HG03469 (cell line): ENCODE data around the gene SIGLEC9.
"Not testable (repeated sequence)": the region's sequence is repeated elsewhere in the genome, so short reads cannot be mapped to it uniquely, and the experiment has no call there.

Source experiments
- ATAC-seq: cut with Tn5 transposase; IDR thresholded peaks from one replicate; pipeline ENCODE4 v1.9.1; 2021; ENCODE audit warnings: mild to moderate bottlenecking, moderate library complexity, moderate number of reproducible peaks; ENCODE audit not compliant: unreplicated experiment

The SIGLEC9 gene

DNA sequence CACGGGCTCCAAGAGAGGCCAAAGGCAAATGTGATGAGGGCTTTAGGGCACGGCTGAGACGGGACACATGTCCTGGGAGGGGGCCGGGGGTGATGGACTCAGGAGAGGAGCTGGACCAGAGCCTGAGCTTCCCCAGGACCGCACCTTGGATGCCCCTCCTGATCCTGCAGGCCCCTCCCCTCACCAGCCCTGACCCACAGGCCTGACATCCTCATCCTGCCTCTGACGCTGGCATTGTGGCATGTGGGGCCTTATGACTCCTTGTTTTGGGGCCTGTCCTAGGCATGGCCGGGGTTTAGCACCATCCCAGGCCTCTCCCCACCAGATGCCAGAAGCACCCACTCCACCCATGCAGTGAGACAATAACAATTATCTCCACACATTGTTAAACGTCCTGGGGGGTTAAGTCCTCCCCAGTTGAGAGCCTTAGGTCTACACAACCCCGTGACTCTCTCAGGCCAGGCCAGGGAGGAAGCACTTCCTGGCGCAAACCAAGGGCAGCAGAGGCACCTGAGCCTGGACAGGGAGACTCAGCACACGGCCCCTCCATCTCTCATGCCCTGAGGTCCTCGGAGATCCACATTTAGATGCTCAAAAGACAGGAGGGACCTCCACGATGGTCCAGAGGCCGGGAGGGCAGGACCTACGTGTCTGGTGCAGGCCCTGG is 18.2 kb downstream of the SIGLEC9 start:
- not testable (repeated sequence) for ATAC-seq

DNA sequence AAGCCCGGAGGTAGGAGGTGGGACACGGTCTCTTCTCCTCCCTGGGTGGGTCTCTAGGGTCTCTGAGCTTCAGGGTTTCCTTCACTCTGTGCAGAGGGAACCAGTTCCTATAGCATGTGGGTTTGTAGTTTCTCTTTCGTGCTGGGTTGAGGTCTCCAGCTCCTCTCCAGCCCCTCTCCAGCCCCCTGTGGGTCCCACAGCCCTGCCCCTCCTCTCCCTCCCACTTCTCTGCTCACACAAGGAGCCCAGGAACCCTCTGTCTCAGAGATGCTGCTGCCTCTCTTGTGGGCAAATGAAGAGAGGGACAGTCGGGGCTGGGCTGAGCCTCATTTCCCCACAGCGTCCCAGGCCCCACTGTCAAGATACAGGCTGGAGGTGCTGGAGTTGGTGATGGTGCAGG is 18.8 kb downstream of the SIGLEC9 start:
- ATAC-seq, result no peak

DNA sequence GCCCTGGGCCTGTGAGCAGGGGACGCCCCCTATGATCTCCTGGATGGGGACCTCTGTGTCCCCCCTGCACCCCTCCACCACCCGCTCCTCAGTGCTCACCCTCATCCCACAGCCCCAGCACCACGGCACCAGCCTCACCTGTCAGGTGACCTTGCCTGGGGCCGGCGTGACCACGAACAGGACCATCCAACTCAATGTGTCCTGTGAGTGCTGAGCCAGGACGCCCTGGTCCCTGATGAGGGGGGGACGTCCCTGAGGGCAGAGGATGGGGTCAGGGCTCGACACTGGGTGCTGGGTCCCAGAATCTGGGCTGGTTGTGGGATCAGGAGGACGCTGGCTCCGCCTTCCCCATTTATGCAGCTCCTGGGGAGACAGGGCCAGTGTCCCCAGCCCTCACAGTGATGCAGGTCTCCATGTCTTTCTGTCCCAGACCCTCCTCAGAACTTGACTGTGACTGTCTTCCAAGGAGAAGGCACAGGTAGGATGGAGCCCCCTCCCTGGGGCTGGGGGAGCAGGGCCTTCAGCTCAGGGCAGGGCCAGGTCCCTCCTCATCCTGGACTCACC is 19.9 kb downstream of the SIGLEC9 start:
- ATAC-seq, result no peak

DNA sequence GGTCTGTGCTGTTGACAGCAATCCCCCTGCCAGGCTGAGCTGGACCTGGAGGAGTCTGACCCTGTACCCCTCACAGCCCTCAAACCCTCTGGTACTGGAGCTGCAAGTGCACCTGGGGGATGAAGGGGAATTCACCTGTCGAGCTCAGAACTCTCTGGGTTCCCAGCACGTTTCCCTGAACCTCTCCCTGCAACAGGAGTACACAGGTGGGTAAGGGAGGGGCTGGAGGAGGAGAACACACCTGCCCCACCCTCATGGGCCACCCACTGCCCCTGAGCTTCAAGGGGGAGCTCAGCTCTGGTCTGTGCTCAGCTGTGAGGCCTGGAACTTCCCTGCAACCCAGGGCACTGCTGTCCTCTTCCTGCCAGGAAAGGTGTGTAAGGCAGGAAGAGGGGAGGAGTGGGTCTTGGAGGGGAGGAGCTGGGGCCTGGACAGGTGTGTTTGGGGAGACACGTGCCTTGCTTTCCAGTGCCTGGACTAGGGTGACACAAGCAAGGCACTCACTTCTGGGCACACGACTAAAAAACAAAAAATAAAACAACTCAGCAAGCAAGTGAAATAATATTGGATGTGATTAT is 21.3 kb downstream of the SIGLEC9 start:
- ATAC-seq, result no peak

DNA sequence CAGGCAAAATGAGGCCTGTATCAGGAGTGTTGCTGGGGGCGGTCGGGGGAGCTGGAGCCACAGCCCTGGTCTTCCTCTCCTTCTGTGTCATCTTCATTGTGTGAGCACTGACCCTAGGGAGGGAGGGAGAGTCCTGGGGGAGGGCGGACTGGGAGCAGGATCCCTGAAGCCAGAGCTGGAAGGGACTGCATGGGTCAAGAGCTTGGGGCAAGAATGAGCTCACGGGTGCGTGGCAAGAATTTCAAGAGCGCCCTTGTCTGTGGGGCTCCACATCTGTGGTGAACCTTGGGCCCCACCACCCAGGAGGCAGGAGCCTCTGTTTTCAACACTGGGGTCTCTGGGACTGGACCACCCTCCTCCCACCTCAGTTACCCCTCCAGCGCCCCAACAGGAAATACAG is 22.0 kb downstream of the SIGLEC9 start:
- no peak for ATAC-seq

DNA sequence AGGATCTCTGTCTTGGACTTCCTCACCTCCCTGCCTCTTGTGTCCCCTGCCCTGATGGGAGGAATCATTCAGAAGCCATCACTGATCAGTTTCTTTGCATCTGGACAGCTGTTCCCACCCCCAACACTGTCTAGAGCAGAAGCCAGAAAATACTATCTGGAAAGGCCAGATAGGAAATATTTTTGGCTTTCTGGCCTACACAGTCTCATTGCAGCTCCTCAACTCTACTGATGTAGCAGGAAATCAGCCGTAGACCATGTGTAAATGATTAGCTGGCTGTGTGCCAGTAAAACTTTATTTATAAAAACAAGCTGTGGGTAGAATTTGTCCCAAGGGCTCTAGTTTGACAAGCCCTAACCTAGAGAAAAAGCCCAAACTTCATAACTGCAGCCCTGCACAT is 23.0 kb downstream of the SIGLEC9 start:
- ATAC-seq, result no peak

DNA sequence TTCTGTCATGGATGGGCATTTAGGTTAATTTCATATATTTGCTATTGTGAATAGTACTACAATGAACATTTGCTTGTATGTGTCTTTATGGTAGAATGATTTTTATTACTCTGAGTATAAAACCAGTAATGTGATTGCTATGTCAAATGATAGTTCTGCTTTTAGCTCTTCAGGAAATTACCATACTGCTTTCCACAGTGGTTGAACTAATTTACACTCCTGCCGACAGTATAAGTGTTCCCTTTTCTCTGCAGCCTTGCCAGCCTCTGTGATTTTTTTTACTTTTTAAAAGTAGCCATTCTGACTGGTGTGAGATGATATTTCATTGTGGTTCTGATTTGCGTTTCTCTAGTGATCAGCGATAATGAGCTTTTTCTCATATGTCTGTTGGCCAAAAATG is 23.9 kb downstream of the SIGLEC9 start:
- no peak for ATAC-seq

DNA sequence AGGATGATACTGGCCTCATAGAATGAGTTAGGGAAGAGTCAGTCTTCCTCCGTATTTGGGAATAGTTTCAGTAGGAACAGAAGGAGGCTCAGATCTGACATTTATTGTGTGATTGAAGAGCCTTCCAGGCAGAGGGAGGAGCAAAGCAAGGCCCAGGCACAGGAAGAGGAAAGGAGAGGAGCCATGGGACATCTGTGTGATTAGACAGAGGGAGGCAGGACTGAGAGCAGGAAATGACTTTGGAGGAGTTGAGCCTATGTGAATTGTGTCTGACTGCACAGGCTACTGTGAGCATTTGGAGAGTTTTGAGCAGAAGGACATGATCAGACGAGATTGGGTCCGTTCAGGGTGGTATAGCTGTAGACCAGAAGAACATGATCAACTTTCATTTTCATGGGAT is 25.9 kb downstream of the SIGLEC9 start:
- ATAC-seq, result no peak

DNA sequence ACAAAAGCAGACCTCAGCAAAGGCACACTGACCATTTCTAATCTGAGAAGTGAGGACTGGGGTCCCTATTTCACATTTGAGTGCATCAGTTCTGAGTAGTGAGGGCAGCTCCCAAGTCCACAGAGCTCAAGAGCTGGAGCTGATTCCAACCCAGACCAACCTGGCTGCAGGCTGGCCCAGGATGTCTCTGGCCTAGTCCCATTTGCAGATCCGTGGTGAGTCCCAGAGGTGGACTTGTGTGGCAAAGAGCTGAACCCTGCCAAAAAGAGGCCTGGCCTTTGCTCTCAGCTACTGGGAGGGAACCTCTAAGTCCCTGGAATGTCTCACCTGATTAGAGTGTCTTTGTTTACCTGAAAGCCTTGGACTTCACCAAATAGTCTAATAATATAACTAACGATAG is 32.0 kb downstream of the SIGLEC9 start:
- ATAC-seq, result no peak

DNA sequence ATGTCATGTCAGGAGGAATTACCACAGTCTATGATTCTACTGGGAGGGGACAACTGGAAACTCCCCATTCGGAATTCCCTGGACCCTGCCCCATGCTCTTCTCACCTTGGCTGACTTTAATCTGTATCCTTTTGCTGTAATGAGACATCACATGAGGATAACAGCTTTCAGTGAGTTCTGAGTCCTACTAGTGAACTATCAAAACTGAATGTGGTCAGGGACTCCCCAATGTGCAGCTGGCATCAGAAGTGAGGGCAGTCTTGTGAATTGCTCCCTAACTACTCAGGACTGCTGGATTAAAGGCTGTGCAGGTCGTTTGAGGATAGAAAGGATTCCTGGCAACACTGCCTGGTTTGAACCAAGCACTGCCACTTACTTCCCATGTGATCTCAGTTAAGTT is 32.6 kb downstream of the SIGLEC9 start:
- no peak for ATAC-seq

DNA sequence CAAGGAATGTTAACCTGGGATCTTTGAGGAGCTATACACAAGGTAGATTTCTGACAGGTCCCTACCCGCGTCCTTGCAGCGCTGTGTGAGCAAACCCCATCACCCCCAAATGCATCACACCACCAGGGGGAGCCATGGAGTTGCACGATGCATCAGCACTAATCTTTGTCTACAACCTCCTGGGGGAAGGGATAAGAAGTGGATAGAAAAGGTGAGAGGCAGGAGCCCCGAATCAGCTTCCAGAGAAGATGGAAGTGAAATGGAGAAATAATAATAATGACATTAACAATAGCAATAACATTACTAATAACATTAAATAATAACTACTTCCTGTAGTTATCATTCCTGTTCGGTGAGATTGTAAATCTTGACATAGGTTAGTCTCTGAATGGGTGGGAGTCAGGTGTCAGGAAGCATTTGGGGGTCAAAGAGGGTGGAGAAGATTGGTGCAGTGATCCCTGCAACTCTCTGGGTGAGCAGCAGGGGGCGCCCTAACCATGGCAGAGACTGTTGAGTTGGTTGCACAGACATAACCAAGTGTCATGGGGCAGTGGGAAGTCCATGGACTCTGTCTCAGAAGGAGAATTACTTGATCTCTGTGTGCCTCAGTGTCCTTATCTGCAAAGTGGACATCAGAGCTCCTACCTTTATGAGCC is 33.9 kb downstream of the SIGLEC9 start:
- ATAC-seq, result no peak

DNA sequence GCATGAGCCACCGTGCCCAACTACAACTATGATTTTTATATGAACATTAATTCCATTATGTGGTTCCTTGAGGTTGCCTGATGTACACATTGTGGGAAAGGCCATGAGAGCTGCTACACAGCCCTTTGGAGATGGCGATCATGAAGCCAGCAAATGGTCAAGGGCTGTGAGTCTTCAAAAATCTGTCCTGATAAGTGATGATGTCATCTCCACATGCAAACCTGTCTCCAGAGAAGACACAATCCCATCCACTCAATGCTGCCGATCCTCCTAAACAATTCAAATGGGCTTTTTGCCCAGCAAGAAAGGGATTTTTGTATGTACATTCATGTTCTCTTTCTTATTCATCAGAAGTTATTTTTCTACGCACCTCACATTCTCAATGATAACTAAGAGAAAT is 35.0 kb downstream of the SIGLEC9 start:
- no peak for ATAC-seq

DNA sequence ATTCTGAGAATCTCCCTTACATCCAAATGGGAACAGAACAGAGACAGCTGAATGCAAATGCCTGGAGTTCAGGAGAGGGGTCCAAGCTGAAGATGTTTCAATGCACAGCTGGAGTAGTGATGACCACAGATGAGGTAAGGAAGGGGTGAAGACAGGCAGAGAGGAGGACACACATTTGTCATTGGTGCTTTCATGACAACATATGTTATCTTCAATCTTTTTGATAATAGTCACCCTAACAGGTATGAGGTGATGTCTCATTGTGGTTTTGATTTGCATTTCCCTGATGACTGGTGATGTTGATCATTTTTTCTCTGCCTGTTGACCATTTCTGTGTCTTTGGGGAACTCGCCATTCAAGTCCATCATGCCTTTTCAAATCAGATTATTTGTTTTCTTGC is 36.6 kb downstream of the SIGLEC9 start:
- ATAC-seq, result no peak

DNA sequence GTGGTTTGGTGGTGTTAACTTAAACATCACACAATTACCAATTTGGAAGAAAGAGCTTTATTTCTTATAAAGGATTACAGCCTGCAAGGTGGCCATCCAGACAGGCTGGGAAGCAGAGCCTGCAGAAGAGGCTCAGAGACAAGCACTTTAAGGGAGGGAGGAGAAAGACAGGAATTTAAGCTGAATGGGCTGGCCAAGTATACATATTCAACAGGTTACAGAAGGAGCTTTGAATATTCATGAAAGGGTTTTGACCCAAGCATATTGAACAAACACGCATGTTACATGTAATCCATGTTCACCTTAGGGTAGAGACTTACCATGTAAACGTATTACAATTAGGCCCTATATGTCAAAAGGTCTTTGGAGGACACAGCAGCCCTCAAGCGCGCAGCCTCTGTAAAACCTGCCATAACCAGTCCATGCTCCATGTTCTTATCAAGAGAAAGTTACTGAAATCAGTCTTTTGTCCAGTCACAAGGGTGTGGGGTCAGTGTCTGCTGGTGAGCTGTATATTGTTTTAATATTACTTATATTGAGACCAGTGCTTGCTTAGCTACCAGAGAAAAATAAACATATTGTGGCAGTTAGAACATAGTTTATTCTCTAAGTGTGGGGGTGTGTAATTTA is 37.3 kb downstream of the SIGLEC9 start:
- ATAC-seq, result no peak

DNA sequence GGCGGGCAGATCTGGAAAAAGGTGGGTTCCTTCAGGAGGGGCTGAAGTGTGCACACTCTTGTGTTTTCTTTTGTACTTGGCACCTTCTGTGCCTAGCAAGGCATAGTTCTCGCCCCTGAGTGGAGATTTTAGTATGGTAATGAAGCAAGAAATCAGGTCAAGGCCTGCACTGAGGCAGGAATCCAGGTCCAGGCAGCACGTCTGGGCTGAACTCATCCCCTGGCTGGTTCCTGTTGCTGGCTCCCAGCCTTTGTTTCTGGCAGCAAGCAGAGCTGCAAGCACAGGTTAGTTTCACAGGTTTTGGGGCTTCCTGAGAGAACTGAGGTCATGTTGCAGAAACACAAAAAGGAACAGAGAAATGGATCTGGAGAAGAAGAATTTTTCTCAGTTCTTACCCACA is 38.6 kb downstream of the SIGLEC9 start:
- ATAC-seq, result no peak

DNA sequence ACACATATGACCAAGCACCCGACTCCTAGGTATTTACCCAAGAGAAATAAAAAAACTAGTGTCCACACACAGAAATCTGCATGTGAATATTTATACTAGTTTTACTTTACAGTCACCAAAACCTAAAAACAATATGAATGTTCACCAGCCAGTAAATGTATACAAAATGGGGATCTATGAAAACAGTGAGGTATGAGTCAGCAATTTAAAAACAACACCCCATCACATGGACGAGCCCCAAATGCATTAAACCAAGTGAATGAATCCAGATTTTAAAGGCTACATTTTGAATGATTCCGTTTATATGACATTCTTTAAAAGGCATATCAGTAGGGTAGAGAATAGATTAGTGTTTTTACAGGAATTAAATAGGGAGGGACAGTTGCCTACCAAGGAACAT is 39.5 kb downstream of the SIGLEC9 start:
- no peak for ATAC-seq

DNA sequence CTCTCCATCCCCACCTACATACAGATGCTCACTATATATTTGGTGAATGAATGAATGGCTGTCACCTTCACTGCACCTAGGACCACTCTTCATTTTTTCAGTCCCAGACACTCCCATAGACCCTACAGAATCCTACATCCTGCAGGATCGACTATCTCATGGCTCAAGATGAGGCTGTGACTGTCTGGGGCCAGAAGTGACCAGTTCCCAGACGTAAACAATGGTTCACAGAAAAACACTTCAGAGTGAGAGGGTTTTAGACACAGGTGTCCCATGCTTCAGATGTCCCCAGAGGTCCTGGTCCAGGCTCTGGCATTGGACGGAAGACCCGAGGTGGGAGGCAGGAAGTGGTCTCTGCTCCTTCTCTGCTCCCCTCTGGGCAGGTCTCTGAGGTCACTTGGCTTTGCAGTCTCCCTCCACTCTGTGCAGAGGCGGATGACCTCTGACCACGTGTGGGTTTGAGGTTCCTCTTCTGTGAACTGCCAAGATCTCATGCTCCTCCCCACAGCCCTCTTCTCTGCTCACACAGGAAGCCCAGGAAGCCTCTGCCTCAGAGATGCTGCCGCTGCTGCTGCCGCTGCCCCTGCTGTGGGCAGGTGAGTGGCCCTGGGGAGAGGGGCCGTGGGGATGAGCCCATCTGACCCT is 42.3 kb downstream of the SIGLEC9 start:
- ATAC-seq, result no peak

DNA sequence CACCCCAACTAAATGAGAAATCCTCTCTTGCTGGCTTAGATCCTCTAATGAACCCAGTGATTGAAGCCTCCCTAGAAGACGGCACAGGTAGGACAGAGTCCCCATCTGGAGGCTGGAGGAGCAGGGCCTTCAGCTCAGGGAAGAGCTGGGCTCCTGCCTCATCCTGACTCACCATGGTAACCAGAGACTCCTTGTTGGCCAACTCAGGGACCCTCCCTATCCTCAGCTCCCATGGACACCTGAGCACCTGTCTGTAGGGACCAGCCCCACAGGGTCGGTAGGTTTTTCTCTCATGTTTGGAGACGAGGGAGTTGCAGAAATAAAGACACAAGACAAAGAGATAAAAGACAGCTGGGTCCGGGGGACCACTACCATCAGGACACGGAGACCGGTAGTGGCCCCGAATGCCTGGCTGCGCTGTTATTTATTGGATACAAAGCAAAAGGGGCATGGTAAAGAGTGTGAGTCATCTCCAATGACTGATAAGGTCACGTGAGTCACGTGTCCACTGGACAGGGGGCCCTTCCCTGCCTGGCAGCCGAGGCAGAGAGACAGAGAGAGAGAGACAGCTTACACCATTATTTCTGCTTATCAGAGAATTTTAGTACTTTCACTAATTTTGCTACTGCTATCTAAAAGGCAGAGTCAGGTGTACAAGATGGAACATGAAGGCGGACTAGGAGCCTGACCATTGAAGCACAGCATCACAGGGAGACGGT is 44.0 kb downstream of the SIGLEC9 start:
- no peak for ATAC-seq

DNA sequence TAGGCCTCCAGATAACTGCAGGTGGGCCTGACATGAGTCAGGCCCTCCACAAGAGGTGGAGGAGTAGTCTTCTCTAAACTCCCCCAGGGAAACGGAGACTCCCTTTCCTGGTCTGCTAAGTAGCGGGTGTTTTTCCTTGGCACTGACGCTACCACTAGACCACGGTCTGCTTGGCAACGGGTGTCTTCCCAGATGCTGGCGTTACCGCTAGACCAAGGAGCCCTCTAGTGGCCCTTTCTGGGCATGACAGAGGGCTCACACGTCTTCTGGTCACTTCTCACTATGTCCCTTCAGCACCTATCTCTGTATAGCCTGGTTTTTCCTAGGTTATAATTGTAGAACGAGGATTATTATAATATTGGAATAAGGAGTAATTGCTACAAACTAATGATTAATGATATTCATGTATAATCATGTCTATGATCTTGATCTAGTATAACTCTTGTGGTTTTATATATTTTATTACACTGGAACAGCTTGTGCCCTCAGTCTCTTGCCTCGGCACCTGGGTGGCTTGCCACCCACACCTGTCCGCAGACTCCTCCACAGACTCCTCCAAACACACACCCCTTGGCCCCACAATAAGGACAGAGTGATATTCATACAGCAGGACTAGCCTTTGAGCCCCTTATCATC is 44.7 kb downstream of the SIGLEC9 start:
- ATAC-seq, result not testable (repeated sequence)

DNA sequence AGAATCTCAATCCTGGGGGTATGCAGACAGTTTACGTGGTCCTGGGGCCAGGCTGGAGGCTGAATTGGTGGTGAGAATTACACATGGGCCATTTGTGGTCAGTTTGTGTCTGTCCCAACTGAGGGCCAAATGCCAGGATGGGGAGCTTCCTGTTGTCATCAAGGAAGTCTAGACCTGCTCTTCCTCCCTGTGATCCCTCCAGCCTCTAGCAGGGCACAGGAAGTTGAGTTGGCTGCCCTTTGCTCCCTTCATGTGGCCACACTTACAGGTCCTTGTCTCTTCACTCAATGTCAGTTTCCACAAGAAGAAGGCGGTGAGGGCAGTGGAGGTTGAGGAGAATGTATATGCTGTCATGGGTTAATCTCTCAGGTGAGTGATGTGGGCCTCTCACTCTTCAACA is 47.5 kb downstream of the SIGLEC9 start:
- ATAC-seq, result no peak
